Gastrocnemius medialis (tissue), 4 donors: Measurements from ENCODE around the gene GHRH.

Experiments
- POLR2A ChIP-seq, 2 donors: fragments of 450-650 bp; IDR thresholded peaks; one replicate each; pipeline ENCODE4 v1.6.1; 2017; ENCODE audit warnings: antibody characterized with exemption in 2 of 2, mild to moderate bottlenecking in 2 of 2, moderate library complexity in 2 of 2
- TF ChIP-seq, protein P1 (sequence below), 5 experiments: fragments of 450-650 bp in 3 of 5; fragments of 200-600 bp in 2 of 5; sonication (generic) in 2 of 5; IDR thresholded peaks in 4 of 5; conservative IDR thresholded peaks in 1 of 5; 1 replicate in 4 of 5; 2 replicates in 1 of 5; pipeline ENCODE4 v1.5.1; 2016 to 2019; ENCODE audit warnings: antibody characterized with exemption in 5 of 5, mild to moderate bottlenecking in 3 of 5, moderate library complexity in 3 of 5

DNA sequence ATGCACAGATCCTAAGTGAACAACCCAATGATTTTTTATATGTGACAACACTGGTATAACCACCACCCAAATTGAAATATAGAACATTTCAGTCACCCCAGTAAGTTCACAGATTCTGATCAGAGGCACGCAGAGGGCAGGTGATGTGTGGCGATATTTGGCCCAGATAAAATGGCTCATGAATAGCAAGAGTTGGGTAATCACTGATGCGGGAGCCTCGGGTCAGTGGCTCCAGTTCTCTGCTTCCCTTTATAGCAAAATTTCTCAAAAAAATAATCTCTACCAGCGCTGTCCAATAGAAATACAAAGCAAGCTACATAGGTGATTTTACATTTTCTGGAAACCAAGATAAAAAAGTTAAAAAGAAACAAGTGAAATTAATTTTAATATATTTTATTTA lies 14.9 kb downstream of the GHRH start:
- TF ChIP-seq, protein P1, sequence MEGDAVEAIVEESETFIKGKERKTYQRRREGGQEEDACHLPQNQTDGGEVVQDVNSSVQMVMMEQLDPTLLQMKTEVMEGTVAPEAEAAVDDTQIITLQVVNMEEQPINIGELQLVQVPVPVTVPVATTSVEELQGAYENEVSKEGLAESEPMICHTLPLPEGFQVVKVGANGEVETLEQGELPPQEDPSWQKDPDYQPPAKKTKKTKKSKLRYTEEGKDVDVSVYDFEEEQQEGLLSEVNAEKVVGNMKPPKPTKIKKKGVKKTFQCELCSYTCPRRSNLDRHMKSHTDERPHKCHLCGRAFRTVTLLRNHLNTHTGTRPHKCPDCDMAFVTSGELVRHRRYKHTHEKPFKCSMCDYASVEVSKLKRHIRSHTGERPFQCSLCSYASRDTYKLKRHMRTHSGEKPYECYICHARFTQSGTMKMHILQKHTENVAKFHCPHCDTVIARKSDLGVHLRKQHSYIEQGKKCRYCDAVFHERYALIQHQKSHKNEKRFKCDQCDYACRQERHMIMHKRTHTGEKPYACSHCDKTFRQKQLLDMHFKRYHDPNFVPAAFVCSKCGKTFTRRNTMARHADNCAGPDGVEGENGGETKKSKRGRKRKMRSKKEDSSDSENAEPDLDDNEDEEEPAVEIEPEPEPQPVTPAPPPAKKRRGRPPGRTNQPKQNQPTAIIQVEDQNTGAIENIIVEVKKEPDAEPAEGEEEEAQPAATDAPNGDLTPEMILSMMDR (IDR thresholded peaks at IDR 0.05 in 4 of 5, conservative IDR thresholded peaks at IDR 0.05 in 1 of 5): no peak
- no peak for TF ChIP-seq POLR2A (IDR thresholded peaks at IDR 0.05)
